GM18951 (cell line): ENCODE results near the gene SULT1C2.

ENCODE experiments used
- POLR2A ChIP-seq: IDR thresholded peaks from 4 replicates; pipeline ENCODE4 v1.6.1; 2011; ENCODE audit warnings: mild to moderate bottlenecking; ENCODE audit not compliant: insufficient read length, insufficient read depth; ENCODE audit errors: extremely low read depth
- in situ Hi-C: fragments of 300-500 bp; cut with MboI; formaldehyde crosslinking; loops from one replicate; pipeline ENCODE4 v1.12.0; 2022; ENCODE audit warnings: low sequenced_read_pairs, mixed read lengths, inconsistent platforms; ENCODE audit not compliant: unreplicated experiment

The SULT1C2 gene

DNA sequence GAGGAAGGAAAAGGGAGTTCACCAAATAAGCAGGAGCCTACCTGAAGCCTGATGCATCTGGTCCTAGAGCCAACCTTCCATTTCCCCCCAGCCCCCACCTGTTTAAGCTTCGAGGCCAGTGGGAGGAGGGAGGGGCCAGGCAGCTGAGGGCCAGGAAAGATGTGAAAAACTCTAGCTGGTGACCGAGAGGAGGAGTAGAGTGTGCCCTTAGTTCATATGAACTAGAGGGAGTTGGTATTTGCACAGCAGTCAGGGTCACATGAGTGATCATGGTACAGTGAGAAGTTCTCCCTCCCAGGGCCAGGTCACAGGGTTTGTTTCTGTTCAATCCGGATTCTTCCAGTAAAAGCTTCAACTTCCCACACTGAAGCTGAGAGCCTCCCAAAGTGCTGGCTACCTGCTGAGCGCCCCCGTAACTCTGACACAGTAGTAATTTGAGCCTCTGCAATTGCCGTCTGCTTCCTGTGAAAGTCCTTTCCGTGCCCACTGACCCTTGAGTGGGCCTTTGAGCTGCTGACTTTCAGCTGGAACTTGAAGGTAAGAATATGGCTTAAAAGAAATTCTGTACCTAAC is at the start of gene SULT1C2:
Gene SULT1C2, plus strand, starts transcription at position 362 of the 573 bp plus-strand sequence. CDS start 4,773 bp downstream, outside the sequence.
- TF ChIP-seq POLR2A, result no peak
- in situ Hi-C loops, result no loop called here

DNA sequence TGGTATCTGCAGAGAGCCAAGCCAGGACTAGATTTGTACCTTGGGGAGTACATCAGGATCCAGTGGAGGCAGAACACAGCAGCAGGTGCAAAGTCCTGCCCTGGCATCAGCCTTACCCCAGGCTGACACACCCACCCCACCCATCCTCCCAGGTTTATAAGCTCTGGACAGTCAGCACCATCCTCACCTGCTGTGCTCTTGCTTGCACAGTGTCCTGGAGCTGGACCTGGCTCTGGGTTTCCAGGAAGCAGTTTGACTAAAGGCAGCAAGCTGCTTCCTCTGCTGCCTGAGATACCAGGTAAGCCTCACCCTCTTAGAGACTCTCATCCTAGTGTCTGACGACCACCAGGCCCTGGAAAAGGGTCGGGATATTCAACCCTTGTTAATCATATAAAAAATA is 48.9 kb upstream of the SULT1C2 start, which contains the start of gene SULT1C3:
Gene SULT1C3, plus strand, starts transcription at position 183 of the 400 bp plus-strand sequence. CDS start 7,227 bp downstream, outside the sequence.
- no peak for TF ChIP-seq POLR2A
- in situ Hi-C loops, result no loop called here

DNA sequence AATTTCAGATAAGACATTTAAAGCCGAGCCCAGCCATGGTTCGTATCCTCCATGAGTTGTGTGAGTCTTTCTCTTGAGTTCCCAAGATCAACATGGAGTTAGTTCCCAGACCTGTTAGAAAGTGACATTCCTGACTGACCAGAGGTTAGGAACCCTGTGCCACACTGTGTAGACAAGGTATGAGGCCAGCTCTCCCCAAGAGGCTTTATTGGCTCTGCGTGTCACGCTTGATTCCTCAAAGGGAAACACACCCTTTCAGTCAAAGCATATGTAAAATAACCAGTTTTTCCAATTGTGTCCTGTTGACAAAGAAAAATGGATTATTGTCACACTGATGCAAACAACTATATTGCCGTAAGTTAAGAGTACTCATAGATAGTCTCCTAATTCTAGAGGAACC is 47.7 kb upstream of the SULT1C2 start:
- in situ Hi-C loops, result no loop called here
- TF ChIP-seq POLR2A, result no peak

DNA sequence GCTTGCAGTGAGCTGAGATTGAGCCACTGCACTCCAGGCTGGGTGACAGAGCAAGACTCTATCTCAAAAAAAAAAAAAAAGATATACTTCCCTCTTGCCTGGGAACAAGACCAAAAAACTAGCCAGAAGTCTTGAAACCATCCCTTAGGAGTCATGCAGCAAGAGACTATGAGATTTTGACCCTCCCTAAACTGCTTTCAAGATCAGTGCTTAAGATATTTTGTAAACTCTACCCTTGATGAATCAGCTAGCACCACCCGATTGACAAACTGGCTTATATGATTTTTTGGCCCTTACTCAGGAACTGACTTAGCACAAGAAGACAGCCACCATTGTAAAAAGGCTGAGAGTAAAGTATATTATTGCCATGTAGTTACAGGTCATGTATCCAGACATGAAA is 45.1 kb upstream of the SULT1C2 start:
- in situ Hi-C loops, result no loop called here
- no peak for TF ChIP-seq POLR2A

DNA sequence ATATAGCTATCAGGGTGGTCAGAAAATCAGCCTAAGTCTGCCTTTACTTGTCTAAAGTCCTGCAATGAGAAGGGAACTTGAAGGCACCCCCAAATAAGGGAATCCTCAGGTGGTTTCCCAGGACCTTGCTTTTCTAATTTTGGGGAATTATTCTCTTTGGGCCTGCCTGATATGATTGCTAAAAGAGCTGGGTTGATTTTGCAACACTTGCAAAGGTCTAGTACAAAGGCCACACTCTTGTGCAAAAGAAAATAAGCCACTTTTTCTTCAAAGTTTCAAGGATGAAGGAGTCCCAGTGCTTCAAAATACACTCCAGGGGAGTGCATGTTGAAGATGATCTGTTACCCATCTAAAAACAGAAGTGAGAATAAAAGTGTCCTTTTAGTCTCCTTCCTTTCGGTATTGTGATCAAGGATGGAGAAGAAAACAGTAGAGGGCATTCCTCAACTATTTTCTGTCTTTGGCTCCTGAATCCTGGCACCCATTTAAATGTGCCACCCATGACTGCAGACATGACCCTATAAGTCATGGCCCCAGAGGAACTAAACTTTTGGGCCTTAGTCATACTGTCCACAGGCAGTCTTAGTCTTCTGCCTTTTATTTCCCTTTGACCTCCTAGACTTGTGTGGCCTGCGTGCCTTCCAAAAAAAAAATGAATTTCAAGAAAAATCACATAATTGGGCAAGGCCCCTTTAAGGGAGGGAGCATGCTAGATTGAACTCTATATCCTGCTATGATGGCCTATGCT is 43.9 kb upstream of the SULT1C2 start:
- no peak for TF ChIP-seq POLR2A
- in situ Hi-C loops, result no loop called here

DNA sequence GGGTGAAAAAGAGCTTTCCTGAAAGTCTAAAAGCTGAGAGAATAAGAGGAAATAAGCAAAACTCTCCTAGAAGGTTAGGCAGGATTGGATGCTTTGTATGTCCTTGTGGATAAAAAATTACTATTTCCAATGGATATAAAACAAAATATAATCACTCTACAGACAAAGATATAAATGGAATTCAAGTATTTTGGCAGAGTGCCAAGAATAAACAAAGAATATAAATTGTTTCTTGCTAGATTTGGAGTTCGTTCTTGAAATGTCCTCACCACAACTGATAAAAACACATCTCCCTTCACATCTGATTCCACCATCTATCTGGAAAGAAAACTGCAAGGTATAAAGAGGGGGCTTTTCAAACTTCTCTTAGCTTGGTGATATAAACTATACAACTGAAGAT is 35.6 kb upstream of the SULT1C2 start:
- in situ Hi-C loops, result no loop called here

DNA sequence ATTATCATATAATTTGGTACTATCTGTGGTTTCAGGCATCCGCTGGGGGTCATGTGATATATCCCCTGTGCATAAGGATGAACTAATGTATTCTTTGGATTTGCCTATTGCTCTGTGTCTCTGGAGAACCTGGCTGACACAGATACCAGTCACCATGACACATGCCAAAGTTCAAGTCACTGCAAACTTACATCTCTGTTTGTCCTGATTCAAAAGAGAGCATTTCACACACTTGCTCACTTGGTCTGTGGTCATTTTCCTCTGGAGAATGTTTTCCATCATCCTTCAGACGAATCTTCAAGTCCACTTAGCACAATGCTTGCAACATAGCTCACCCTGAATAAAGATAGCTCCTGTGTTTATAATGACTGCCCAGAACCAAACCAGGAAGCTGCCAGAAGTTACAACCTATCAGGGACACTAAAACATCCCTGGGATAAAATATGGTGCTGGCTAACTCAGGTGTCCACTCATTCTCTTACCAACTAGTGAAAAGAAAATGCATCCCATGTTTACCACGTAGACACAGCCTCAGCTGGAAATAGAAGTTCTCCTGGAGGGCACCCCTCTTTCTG is 30.9 kb upstream of the SULT1C2 start:
- no peak for TF ChIP-seq POLR2A
- in situ Hi-C loops, result no loop called here

More for the DNA sequence above, 35.6 kb upstream of the SULT1C2 start:
- no peak for TF ChIP-seq POLR2A

DNA sequence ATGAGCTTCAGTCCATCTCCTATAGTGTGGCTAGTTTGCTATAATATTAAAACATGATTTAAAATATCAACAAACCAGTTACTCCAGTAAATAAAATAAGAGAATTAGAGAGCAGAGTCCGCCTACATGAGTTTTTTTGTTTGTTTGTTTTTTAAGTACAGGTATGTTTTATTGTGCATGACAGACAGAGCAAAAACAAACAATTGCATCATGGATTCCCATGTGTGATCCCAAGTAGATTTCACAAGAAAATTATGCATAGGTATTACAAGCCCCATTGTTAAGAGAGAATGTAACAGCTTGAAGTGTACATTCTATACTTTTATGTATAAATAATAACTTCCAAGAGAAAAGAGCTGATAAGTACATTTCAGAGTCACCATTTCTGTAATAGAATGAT is 27.9 kb upstream of the SULT1C2 start:
- in situ Hi-C loops, result no loop called here
- no peak for TF ChIP-seq POLR2A

DNA sequence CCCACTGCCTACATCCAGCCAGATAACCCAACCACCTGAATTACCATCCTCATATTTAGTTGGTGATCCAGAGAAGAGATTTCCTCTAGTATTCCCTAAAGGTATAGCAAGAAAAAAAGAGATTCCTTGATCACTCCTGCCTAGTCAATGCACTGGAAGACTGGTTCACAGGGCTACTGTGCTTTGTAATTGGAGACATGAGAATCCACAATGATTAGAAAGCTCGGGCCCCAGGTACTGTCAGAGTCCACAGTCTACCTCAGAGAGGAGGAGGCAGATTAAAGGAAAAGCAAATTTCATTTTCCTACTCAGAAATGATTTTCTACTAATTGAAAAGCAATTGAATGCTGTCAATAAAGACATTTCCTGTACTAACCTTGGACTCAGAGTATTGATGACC is 26.7 kb upstream of the SULT1C2 start:
- no peak for TF ChIP-seq POLR2A
- in situ Hi-C loops, result no loop called here

DNA sequence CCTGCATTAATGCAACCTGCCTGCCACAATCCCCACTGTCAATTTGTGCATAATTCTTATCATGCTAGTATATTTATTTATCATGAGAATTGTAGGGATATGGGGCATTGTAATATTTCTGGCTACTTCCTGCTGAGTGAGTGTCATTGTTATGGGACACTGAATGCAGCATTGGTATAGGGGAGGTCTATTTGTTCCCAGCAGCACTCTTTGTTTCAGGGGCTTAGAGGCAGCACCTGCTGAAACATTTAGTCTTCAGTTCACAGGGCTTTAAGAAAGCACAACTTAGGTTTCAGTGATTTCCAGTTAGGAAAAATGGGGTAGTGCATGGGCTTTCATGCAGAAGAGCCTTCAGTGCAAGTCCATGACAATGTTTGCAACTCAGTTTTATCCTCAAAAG is 25.3 kb upstream of the SULT1C2 start:
- TF ChIP-seq POLR2A, result no peak
- in situ Hi-C loops, result no loop called here

DNA sequence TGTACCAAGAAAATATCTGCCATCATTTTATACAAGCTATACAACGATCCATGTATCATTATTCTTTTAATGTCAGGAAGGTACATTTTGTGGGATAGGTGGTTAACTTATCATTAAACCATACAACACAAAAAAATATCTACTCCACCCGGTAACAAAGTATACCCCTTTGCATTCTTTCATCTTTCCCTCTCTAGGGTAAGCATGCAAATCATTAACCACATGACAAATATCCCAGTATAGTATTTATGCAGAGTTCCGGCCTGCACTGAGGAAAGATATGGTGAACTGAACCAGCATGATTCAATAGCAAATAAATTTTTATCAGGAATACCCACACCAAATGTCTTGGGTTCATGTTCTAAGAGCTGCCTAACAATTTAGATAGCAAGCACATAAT is 22.5 kb upstream of the SULT1C2 start:
- TF ChIP-seq POLR2A, result no peak
- in situ Hi-C loops, result no loop called here

DNA sequence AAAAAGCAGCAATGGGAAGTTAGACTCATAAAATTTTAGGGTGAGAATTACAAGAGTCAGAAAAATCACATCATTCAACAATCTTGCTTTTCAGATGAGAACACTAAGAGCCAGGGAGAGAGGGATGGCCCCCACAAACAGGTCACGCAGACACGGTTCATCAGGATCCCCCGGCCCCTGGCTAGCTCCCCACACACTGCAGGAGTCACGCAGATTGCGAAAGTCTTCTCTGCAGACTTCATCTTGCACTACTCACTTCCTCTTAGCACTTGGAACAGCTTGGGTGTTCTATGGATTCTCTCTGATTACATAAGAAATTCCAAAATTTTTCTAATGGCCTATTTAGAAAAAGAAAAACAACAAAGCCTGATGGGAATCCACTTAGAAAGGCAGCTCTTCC is 21.6 kb upstream of the SULT1C2 start:
- in situ Hi-C loops, result no loop called here
- TF ChIP-seq POLR2A, result no peak

DNA sequence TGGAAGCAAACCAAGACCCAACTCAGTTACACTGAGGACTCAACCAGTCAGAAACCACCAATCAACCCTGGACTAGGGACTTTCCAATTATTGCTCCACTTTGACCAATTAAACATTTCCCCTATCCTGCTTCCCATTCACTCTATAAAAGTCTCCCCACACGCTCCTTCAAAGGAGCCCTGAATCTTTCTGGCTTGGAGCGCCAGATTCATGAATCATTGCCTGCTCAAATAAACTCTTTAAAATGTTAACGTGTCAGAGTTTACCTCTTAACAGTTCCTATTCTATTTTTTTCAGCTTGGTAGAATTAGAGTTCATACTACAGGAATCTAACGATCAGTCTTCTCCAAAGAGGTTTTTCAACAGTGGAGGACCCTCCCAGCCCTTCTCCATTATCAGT is 20.7 kb upstream of the SULT1C2 start:
- in situ Hi-C loops, result no loop called here
- TF ChIP-seq POLR2A, result no peak

DNA sequence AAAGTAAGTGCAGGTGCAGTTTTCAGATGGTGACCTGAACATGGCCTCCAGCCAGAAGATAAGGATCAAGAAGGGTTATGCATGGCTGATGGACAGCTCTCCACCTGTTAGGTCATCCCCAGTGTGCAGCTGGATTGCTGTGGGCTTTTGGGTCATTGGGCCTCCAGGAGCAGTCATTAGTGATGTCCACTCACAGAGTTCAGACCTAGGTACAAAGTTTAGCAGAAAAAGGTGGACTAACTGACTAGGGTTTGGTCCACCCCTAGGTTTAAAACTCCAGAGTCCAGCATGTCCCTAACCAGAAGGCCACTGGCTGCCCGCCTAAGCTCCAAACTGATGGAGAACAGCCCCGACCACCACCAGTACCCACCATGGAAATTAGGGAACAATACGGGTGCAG is 18.3 kb upstream of the SULT1C2 start:
- in situ Hi-C loops, result no loop called here
- TF ChIP-seq POLR2A, result no peak

DNA sequence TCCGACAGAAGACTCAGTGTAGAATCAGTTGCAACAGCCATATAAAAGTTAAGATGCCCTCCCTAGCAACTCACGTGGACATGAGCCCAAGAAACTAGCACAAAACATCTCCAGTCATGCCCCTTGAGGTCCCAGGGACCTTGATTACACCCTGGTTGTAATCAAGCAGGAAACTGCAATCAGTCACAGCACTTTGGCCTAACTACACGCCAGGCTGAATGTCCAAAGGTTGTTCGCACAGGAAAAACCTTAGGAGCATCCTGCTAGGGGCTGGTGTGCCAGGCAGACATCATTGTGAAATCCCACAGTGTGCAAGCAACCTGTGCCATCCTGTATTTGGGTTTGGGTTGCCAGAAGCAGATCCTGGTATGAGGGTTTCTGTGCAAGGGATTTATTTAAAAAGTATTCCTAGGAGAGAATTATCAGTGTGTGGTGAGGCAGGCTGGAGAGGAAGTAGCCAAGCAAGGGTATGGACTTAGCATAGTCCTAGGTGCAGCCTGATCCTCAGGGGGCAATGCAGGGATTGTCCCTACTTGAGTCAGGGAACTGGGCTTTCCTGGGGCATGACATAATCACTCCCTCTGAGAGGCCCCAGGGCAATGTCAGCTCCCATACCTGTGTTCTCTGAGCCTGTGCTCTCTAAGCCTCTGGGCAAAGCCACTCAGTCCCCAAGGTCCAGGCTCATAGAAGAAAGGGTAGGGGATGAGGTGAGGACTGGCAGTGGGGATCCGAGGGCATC is 17.8 kb upstream of the SULT1C2 start:
- in situ Hi-C loops, result no loop called here
- no peak for TF ChIP-seq POLR2A
